ENCODE results near the gene TMEM164. TPM values are rescaled to one million over a fixed set of nuclear protein-coding genes. Genes with fewer than 3 reads are reported as not detected.

The TMEM164 gene
- total and polyA plus RNA-seq, 2 experiments from 2014 or later, result 3.4 to 17.2 TPM

DNA sequence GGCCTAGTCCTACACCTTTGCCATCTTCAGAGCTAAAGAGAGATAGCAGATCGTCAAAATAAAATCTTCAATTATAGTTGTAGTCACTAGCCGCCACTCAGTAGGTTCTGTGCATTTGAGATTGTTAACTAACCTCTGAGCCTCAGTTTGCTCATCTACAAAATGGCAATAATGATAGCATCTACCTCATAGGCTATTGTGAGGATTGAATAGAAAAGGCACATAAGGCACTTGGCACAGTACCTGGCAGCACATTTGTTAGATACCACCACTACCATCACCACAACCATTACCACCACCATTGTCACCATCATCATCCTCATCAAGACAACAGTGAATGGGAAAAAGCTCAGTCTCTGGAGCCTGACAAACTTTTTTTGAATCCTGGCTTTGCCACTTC, 180.4 kb downstream of the TMEM164 start (continued):
- TF ChIP-seq CREB1 (CRISPR knock-in tag; IDR thresholded peaks at IDR 0.05; ENCODE audit: low read depth) (no peak), NANOG (IDR thresholded peaks at IDR 0.05; ENCODE audit: borderline replicate concordance) (no peak), ZNF114 (CRISPR knock-in tag; IDR thresholded peaks at IDR 0.05) (no peak), POLR2AphosphoS5 (IDR thresholded peaks at IDR 0.05; ENCODE audit: low read depth) (no peak)
- TF ChIP-seq, protein P1, sequence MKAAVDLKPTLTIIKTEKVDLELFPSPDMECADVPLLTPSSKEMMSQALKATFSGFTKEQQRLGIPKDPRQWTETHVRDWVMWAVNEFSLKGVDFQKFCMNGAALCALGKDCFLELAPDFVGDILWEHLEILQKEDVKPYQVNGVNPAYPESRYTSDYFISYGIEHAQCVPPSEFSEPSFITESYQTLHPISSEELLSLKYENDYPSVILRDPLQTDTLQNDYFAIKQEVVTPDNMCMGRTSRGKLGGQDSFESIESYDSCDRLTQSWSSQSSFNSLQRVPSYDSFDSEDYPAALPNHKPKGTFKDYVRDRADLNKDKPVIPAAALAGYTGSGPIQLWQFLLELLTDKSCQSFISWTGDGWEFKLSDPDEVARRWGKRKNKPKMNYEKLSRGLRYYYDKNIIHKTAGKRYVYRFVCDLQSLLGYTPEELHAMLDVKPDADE (IDR thresholded peaks at IDR 0.05), result no peak
- TF ChIP-seq, protein P2, sequence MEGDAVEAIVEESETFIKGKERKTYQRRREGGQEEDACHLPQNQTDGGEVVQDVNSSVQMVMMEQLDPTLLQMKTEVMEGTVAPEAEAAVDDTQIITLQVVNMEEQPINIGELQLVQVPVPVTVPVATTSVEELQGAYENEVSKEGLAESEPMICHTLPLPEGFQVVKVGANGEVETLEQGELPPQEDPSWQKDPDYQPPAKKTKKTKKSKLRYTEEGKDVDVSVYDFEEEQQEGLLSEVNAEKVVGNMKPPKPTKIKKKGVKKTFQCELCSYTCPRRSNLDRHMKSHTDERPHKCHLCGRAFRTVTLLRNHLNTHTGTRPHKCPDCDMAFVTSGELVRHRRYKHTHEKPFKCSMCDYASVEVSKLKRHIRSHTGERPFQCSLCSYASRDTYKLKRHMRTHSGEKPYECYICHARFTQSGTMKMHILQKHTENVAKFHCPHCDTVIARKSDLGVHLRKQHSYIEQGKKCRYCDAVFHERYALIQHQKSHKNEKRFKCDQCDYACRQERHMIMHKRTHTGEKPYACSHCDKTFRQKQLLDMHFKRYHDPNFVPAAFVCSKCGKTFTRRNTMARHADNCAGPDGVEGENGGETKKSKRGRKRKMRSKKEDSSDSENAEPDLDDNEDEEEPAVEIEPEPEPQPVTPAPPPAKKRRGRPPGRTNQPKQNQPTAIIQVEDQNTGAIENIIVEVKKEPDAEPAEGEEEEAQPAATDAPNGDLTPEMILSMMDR (conservative IDR thresholded peaks at IDR 0.05; ENCODE audit: low read depth in 2 of 2), result no peak

DNA sequence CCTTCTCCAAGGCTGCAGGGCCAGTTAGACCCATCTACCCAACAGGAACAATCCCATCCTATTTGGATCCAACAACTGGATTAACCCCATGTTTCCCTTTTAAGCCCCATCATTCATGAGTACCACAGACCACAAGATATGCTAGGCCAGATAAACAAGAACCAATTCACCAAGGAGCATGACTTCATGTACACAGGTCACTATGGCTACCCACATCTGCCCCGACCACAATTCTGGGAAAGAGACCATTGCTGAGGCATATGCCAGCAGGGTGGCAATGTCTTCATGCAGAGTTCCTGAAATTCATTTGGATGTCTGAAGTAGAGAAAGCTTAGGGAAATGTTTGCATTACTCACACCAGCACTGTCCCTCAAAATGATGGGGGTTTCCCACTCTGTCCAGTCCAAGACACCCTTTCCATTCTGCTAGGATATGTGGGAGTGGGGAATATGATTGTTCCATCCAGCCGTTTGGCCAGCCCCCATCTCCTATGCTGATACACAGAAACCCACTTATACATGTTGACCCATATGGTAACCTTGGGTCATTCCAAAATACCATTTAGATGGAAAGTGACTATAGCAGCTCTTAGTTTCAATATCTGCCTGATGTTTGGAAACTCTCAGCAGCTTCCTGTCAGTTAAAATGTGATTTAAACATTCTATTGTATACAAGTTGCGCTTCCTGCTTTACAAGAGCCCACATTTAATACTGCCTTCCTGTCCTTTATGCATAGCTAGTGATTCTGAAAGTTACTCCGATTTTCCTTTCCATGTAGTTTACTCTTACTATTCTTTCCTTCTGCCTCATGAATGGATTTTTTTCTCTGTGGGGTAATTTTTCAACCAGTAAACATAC, 186.0 kb downstream of the TMEM164 start:
- no peaks in the 10 kb centered on the region for H4K20me1 ChIP-seq (replicated peaks; ENCODE audit: insufficient read depth)
- peaks cover 13% of the 10 kb centered on the region; the same call in 2 of the 3 replicates for H3K4me1 Mint-ChIP-seq
- no peaks in the 10 kb centered on the region for H3K4me1 ChIP-seq (ENCODE audit: insufficient read depth)
- no peak overlapping the region for H2AFZ ChIP-seq
- no peak overlapping the region for H3K27ac ChIP-seq (ENCODE audit: low read depth)
- H3K27ac Mint-ChIP-seq, result no peak overlapping the region
- DNase-seq (ENCODE audit: low spot score) (no peak), ATAC-seq (no peak)
- no peak overlapping the region for H3K4me2 ChIP-seq
- H3K4me3 ChIP-seq, result no peak overlapping the region
- H3K4me3 Mint-ChIP-seq, result no peak overlapping the region
- no peaks in the 10 kb centered on the region for H3K79me2 ChIP-seq (replicated peaks; ENCODE audit: insufficient read depth)
- H3K36me3 Mint-ChIP-seq (ENCODE audit: low read depth), result peaks cover 3% of the 10 kb centered on the region; the same call in 2 of the 3 replicates
- H3K27me3 ChIP-seq (ENCODE audit: insufficient read depth), result no peaks in the 10 kb centered on the region
- H3K27me3 Mint-ChIP-seq (ENCODE audit: insufficient read depth, low read depth, poor library complexity), result peaks cover 3% of the 10 kb centered on the region
- no peaks in the 10 kb centered on the region for H3K36me3 ChIP-seq (ENCODE audit: insufficient read depth)
- H3K9me2 ChIP-seq (ENCODE audit: insufficient read depth), result no peaks in the 10 kb centered on the region
- no peaks in the 10 kb centered on the region for H3F3A ChIP-seq (replicated peaks; ENCODE audit: low read depth)
- H3K9me3 Mint-ChIP-seq, result peaks cover 4% of the 10 kb centered on the region; the same call in 2 of the 3 replicates
- TF ChIP-seq ZNF331 (CRISPR knock-in tag; IDR thresholded peaks at IDR 0.05; ENCODE audit: low read depth), result no peak
- TF ChIP-seq, protein P3, sequence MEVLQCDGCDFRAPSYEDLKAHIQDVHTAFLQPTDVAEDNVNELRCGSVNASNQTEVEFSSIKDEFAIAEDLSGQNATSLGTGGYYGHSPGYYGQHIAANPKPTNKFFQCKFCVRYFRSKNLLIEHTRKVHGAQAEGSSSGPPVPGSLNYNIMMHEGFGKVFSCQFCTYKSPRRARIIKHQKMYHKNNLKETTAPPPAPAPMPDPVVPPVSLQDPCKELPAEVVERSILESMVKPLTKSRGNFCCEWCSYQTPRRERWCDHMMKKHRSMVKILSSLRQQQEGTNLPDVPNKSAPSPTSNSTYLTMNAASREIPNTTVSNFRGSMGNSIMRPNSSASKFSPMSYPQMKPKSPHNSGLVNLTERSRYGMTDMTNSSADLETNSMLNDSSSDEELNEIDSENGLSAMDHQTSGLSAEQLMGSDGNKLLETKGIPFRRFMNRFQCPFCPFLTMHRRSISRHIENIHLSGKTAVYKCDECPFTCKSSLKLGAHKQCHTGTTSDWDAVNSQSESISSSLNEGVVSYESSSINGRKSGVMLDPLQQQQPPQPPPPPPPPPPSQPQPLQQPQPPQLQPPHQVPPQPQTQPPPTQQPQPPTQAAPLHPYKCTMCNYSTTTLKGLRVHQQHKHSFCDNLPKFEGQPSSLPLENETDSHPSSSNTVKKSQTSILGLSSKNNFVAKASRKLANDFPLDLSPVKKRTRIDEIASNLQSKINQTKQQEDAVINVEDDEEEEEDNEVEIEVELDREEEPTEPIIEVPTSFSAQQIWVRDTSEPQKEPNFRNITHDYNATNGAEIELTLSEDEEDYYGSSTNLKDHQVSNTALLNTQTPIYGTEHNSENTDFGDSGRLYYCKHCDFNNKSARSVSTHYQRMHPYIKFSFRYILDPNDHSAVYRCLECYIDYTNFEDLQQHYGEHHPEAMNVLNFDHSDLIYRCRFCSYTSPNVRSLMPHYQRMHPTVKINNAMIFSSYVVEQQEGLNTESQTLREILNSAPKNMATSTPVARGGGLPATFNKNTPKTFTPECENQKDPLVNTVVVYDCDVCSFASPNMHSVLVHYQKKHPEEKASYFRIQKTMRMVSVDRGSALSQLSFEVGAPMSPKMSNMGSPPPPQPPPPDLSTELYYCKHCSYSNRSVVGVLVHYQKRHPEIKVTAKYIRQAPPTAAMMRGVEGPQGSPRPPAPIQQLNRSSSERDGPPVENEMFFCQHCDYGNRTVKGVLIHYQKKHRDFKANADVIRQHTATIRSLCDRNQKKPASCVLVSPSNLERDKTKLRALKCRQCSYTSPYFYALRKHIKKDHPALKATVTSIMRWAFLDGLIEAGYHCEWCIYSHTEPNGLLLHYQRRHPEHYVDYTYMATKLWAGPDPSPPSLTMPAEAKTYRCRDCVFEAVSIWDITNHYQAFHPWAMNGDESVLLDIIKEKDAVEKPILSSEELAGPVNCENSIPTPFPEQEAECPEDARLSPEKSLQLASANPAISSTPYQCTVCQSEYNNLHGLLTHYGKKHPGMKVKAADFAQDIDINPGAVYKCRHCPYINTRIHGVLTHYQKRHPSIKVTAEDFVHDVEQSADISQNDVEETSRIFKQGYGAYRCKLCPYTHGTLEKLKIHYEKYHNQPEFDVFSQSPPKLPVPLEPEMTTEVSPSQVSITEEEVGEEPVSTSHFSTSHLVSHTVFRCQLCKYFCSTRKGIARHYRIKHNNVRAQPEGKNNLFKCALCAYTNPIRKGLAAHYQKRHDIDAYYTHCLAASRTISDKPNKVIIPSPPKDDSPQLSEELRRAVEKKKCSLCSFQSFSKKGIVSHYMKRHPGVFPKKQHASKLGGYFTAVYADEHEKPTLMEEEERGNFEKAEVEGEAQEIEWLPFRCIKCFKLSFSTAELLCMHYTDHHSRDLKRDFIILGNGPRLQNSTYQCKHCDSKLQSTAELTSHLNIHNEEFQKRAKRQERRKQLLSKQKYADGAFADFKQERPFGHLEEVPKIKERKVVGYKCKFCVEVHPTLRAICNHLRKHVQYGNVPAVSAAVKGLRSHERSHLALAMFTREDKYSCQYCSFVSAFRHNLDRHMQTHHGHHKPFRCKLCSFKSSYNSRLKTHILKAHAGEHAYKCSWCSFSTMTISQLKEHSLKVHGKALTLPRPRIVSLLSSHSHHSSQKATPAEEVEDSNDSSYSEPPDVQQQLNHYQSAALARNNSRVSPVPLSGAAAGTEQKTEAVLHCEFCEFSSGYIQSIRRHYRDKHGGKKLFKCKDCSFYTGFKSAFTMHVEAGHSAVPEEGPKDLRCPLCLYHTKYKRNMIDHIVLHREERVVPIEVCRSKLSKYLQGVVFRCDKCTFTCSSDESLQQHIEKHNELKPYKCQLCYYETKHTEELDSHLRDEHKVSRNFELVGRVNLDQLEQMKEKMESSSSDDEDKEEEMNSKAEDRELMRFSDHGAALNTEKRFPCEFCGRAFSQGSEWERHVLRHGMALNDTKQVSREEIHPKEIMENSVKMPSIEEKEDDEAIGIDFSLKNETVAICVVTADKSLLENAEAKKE (CRISPR knock-in tag; IDR thresholded peaks at IDR 0.05), result no peak
- TF ChIP-seq CREB1 (CRISPR knock-in tag; IDR thresholded peaks at IDR 0.05; ENCODE audit: low read depth), result no peak
- TF ChIP-seq NANOG (IDR thresholded peaks at IDR 0.05; ENCODE audit: borderline replicate concordance), result no peak
- TF ChIP-seq, protein P2 (conservative IDR thresholded peaks at IDR 0.05; ENCODE audit: low read depth in 2 of 2), result no peak
- no peak for TF ChIP-seq EZH2 (IDR thresholded peaks at IDR 0.05; ENCODE audit: low read depth, unreplicated experiment)
- TF ChIP-seq JUNB (IDR thresholded peaks at IDR 0.05; ENCODE audit: unreplicated experiment), result no peak
- no peak for TF ChIP-seq POLR2AphosphoS5 (IDR thresholded peaks at IDR 0.05; ENCODE audit: low read depth)
- no peak for TF ChIP-seq EZH2phosphoT487 (IDR thresholded peaks at IDR 0.05; ENCODE audit: unreplicated experiment)
